ENCODE results near the gene PLEKHB1.

The PLEKHB1 gene

GRCh38 chr11:73680687-73681086 lies 34.3 kb downstream of the PLEKHB1 start:
- no peak for DNase-seq (ENCODE audit: low read depth)

GRCh38 chr11:73693899-73694525 lies 47.6 kb downstream of the PLEKHB1 start:
- DNase-seq (ENCODE audit: low read depth), result no peak

DNA sequence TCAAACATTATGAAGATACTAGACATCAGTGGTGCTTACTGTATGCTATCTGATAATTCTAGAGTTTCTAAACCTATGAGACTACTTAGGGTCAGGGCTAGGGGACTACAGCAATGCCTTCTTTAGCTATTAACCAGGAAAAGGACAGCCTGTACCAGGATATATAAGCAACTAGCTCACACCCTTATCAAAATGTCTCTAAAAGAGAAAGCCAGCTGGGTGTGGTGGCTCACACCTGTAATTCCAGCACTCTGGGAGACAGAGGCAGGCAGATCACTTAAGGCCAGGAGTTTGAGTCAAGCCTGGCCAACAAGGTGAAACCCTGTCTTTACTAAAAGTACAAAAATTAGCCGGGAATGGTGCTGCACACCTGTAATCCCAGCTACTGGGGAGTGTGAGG lies 58.7 kb downstream of the PLEKHB1 start:
- DNase-seq (ENCODE audit: low read depth), result no peak

GRCh38 chr11:73710964-73711363 lies 64.6 kb downstream of the PLEKHB1 start:
- no peak for DNase-seq (ENCODE audit: low read depth)

Measured in fibroblast of the conjunctiva (primary cell).